GM23338 (cell line): Measurements from ENCODE around the gene SDF2L1. TPM values are rescaled to one million over a fixed set of nuclear protein-coding genes. Genes with fewer than 3 reads are reported as not detected.
A peak's percentile ranks its signal among the peaks of the same experiment; 100 is the strongest.

Experiments
- ATAC-seq: fragments of 200-7000 bp; cut with Tn5 transposase; 3 replicates; pipeline ENCODE4 v1.9.1; 2020
- DNase-seq: peaks from one replicate; pipeline ENCODE4 v3.0.0-alpha.2; 2015; ENCODE audit warnings: low spot score
- H2AFZ ChIP-seq: fragments of 200-600 bp; sonication (generic); 2 replicates; pipeline ENCODE4 v1.8.0; 2016; ENCODE audit warnings: antibody characterized with exemption, mild to moderate bottlenecking, moderate library complexity
- H3F3A ChIP-seq: fragments of 200-600 bp; sonication (generic); replicated peaks from 2 replicates; pipeline ENCODE4 v1.8.0; 2017; ENCODE audit warnings: antibody characterized with exemption, mixed run types, low read depth
- H3K27ac ChIP-seq: fragments of 200-600 bp; sonication (generic); 2 replicates; pipeline ENCODE4 v1.6.1; 2016; ENCODE audit warnings: low read depth
- H3K27me3 ChIP-seq: fragments of 200-600 bp; sonication (generic); 2 replicates; pipeline ENCODE4 v1.8.0; 2016; ENCODE audit warnings: mild to moderate bottlenecking, mixed run types, moderate library complexity; ENCODE audit not compliant: insufficient read depth
- H3K36me3 ChIP-seq: fragments of 200-600 bp; sonication (generic); 2 replicates; pipeline ENCODE4 v1.8.0; 2016; ENCODE audit warnings: mild to moderate bottlenecking; ENCODE audit not compliant: insufficient read depth
- H3K4me1 ChIP-seq: fragments of 200-600 bp; sonication (generic); 2 replicates; pipeline ENCODE4 v1.8.0; 2016; ENCODE audit warnings: mild to moderate bottlenecking, moderate library complexity; ENCODE audit not compliant: insufficient read depth
- H3K4me2 ChIP-seq: fragments of 200-600 bp; sonication (generic); 2 replicates; pipeline ENCODE4 v1.7.1; 2017; ENCODE audit warnings: mixed run types
- H3K4me3 ChIP-seq: fragments of 200-600 bp; sonication (generic); 2 replicates; pipeline ENCODE4 v1.6.1; 2016; ENCODE audit warnings: mixed run types
- H3K79me2 ChIP-seq: fragments of 200-600 bp; sonication (generic); replicated peaks from 2 replicates; pipeline ENCODE4 v1.8.0; 2017; ENCODE audit warnings: mild to moderate bottlenecking; ENCODE audit not compliant: insufficient read depth
- H3K9me2 ChIP-seq: fragments of 200-600 bp; sonication (generic); 2 replicates; pipeline ENCODE4 v1.8.0; 2017; ENCODE audit not compliant: insufficient read depth
- H4K20me1 ChIP-seq: fragments of 200-600 bp; sonication (generic); replicated peaks from 2 replicates; pipeline ENCODE4 v1.8.0; 2017; ENCODE audit warnings: mild to moderate bottlenecking; ENCODE audit not compliant: insufficient read depth
- H3K27ac Mint-ChIP-seq: 2 replicates; pipeline ENCODE4 v1.8.0; 2020; ENCODE audit warnings: inconsistent platforms, mild to moderate bottlenecking, moderate library complexity, mixed read lengths
- H3K27me3 Mint-ChIP-seq: 3 replicates; pipeline ENCODE4 v1.8.0; 2022; ENCODE audit warnings: low read depth, mild to moderate bottlenecking, moderate library complexity, mixed read lengths, inconsistent platforms; ENCODE audit not compliant: insufficient read depth, poor library complexity
- H3K36me3 Mint-ChIP-seq: 3 replicates; pipeline ENCODE4 v1.8.0; 2021; ENCODE audit warnings: low read depth, mild to moderate bottlenecking, inconsistent platforms, moderate library complexity, mixed read lengths
- H3K4me1 Mint-ChIP-seq: 3 replicates; pipeline ENCODE4 v1.8.0; 2020; ENCODE audit warnings: mild to moderate bottlenecking, inconsistent platforms, mixed read lengths
- H3K4me3 Mint-ChIP-seq: 3 replicates; pipeline ENCODE4 v1.8.0; 2021; ENCODE audit warnings: moderate library complexity, mild to moderate bottlenecking, inconsistent platforms, mixed read lengths
- H3K9me3 Mint-ChIP-seq: 3 replicates; pipeline ENCODE4 v1.8.0; 2020; ENCODE audit warnings: moderate library complexity, mild to moderate bottlenecking, inconsistent platforms, mixed read lengths
- CREB1 ChIP-seq: fragments of 250-450 bp; sonication (Bioruptor Pico); IDR thresholded peaks from 2 replicates; pipeline ENCODE4 v1.5.0; 2020; ENCODE audit warnings: low read depth, mild to moderate bottlenecking, moderate library complexity
- CTCF ChIP-seq, 2 experiments: fragments of 200-600 bp in 1 of 2; sonication (generic) in 1 of 2; conservative IDR thresholded peaks; 2 replicates each; pipeline versions ENCODE4 v1.5.1 to v1.6.1; 2016 to 2017; ENCODE audit warnings: antibody characterized with exemption in 2 of 2, low read depth in 2 of 2, mild to moderate bottlenecking in 2 of 2, moderate library complexity in 1 of 2
- EZH2 ChIP-seq: fragments of 200-600 bp; sonication (generic); IDR thresholded peaks from one replicate; pipeline ENCODE4 v1.8.0; 2017; ENCODE audit warnings: antibody characterized with exemption, mild to moderate bottlenecking, low read depth; ENCODE audit not compliant: unreplicated experiment
- NANOG ChIP-seq: IDR thresholded peaks from 2 replicates; pipeline ENCODE4 v1.6.1; 2016; ENCODE audit warnings: antibody characterized with exemption, borderline replicate concordance
- REST ChIP-seq: IDR thresholded peaks from one replicate; pipeline ENCODE4 v1.6.1; 2018; ENCODE audit warnings: antibody characterized with exemption; ENCODE audit not compliant: unreplicated experiment
- STAT1 ChIP-seq: IDR thresholded peaks from one replicate; pipeline ENCODE4 v1.6.1; 2016; ENCODE audit warnings: antibody characterized with exemption; ENCODE audit not compliant: unreplicated experiment
- ZNF114 ChIP-seq: fragments of 250-450 bp; sonication (Bioruptor Pico); IDR thresholded peaks from 2 replicates; pipeline ENCODE4 v1.5.0; 2020; ENCODE audit warnings: mild to moderate bottlenecking, moderate library complexity
- ZNF331 ChIP-seq: fragments of 250-450 bp; sonication (Bioruptor Pico); IDR thresholded peaks from 2 replicates; pipeline ENCODE4 v1.5.0; 2020; ENCODE audit warnings: low read depth, mild to moderate bottlenecking, moderate library complexity
- ZNF462 ChIP-seq: fragments of 250-450 bp; sonication (Bioruptor Pico); IDR thresholded peaks from 2 replicates; pipeline ENCODE4 v1.5.0; 2020; ENCODE audit warnings: mild to moderate bottlenecking, moderate library complexity
- polyA plus RNA-seq: library from polyadenylated mRNA; unstranded; fragments of >200 nt; fragmentation: Nextera tagmentation; extraction: Ambion mirVana; gene quantifications from 2 replicates; pipeline ENCODE4 v1.2.1, GENCODE V29; 2016
- total RNA-seq: library from RNA; depleted of rRNA; stranded (reverse); fragments of >200 nt; shearing (Covaris generic); gene quantifications from 2 replicates; pipeline ENCODE4 v1.2.3, GENCODE V29; 2014

SDF2L1 gene
- total and polyA plus RNA-seq, 2 experiments from 2014 or later = 62.3 to 72.7 TPM

- TF ChIP-seq EZH2 (no peak), STAT1 (no peak), ZNF462 (CRISPR knock-in tag) (no peak), ZNF114 (CRISPR knock-in tag) (no peak), ZNF331 (CRISPR knock-in tag) (no peak), CREB1 (CRISPR knock-in tag) (no peak)
Observed at GRCh38 chr22:21622011-21622918, 19.8 kb upstream of the SDF2L1 start (continued).

GRCh38 chr22:21622919-21623647 lies 19.0 kb upstream of the SDF2L1 start:
- H3K36me3 Mint-ChIP-seq = peaks cover 36% of the 10 kb centered on the region
- no peak for TF ChIP-seq ZNF331 (CRISPR knock-in tag)
- TF ChIP-seq CREB1 (CRISPR knock-in tag) = no peak
- no peak for TF ChIP-seq REST
- TF ChIP-seq ZNF114 (CRISPR knock-in tag) = no peak
- no peak for TF ChIP-seq NANOG
- TF ChIP-seq CTCF (conservative IDR thresholded peaks at IDR 0.05; ENCODE audit: low read depth in 2 of 2) = no peak
- H3K36me3 ChIP-seq = peaks cover 5% of the 10 kb centered on the region
- peaks cover 14% of the 10 kb centered on the region; the same call in 1 of the 2 replicates for H3K4me1 ChIP-seq
- peaks cover 2% of the 10 kb centered on the region; the same call in 1 of the 3 replicates for H3K9me3 Mint-ChIP-seq
- H3K4me2 ChIP-seq = no peak overlapping the region
- peaks cover 28% of the 10 kb centered on the region for H3K4me1 Mint-ChIP-seq
- DNase-seq (no peak), ATAC-seq (no peak)
- H3K4me3 ChIP-seq = no peak overlapping the region
- H2AFZ ChIP-seq = no peak overlapping the region
- peaks cover 71% of the 10 kb centered on the region for H4K20me1 ChIP-seq
- H3K4me3 Mint-ChIP-seq = no peak overlapping the region; the same call in 2 of the 3 replicates
- no peaks in the 10 kb centered on the region for H3K27me3 ChIP-seq
- H3K9me2 ChIP-seq = no peaks in the 10 kb centered on the region
- H3K79me2 ChIP-seq = peaks cover 31% of the 10 kb centered on the region
- no peak overlapping the region for H3K27ac Mint-ChIP-seq
- H3K27ac ChIP-seq = 0 out of 2 replicates have a peak overlapping the region, but pooled peaks have one; percentile 74
- H3F3A ChIP-seq = peaks cover 36% of the 10 kb centered on the region; the same call in 1 of the 2 replicates
- peaks cover 26% of the 10 kb centered on the region for H3K27me3 Mint-ChIP-seq
